Activated T-helper 1 cell treated with Interleukin-2 at 50 U/mL for 16 hours (primary cell): ENCODE measurements around the gene PIP5K1C.
"Not testable (repeated sequence)": the region's sequence is repeated elsewhere in the genome, so short reads cannot be mapped to it uniquely, and the experiment has no call there.

Experiments
- DNase-seq: peaks from one replicate; pipeline ENCODE4 v3.0.0-alpha.2; 2020; ENCODE audit warnings: low read depth

PIP5K1C gene

GRCh38 chr19:3660493-3661219, 39.6 kb downstream of the PIP5K1C start:
- no peak for DNase-seq

DNA sequence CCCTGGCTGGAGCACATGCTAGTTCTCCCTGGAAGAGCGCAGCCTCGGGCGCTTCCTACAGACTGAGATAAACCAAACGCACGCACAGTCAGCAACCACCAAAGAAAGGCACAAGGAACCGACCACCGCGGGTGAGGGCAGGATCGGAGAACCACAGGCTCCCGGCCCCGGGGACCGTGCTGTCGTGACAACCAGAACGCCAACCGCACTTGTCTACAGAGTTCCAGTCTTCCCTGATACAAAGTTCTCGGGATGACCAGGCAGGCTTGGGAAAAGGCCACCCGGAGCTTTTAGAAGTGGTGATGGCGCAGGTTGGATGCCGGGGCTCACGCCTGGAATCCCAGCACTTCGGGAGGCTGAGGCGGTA, 40.5 kb downstream of the PIP5K1C start:
- DNase-seq, result no peak

- no peak for DNase-seq
Observed at GRCh38 chr19:3658870-3659745, 41.2 kb downstream of the PIP5K1C start.

DNA sequence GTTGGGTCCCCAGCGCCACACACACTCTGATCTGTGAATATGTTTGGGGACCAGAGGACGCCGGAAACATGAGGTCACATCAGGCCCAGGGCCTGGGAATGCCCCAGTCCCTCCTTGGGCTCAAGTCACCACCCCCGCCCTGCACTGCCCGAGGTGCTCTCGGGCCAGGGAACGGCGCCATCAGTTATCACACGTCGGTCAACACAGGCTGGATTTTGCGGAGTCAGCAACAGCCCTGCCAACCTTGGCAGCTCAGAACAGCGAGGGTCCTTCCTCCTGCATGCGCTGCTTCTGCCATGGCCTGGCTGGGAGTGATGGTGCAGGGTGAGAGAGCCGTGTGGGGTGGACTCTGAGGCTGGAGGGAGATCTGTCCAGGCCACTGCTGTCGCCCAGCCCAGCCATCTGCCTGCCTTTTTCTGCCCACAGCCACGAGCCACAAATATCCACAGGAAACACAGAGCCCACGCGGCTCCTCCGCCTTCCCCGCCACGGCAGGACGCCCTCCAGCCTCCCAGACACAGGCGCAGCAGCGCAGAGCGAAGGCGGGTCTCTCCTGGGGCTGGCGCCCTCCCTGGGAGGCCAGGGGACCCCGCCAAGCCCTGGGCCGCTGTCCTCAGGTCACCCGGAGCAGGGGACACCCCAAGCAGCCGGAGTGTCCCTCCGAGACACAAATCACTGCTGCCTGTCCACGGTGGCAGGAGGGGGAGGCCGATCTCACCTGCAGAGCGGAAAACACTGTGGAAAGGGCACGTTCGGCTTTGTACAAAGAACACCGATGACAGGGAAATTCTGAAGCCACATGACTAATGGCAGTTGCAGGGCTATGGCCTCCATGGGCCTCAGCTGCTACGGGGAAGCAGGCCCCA, 42.0 kb downstream of the PIP5K1C start:
- no peak for DNase-seq

DNA sequence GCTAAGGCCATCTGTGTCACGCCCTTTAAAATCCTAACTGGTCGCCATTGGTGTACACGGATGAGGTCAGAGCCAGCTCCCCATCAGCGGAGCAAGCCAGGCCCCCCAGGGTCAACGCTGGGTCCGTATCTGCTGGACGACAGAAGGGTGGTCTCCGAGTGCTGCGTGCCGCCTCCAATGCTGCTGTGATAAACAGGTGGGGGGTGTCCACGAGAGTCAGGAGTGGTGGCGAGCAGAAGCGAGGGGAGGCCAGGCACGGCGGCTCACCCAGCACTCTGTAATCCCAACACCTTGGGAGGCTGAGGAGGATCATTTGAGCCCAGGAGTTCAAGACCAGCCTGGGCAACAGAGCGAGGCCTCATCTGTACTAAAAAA, 42.9 kb downstream of the PIP5K1C start:
- DNase-seq, result no peak

DNA sequence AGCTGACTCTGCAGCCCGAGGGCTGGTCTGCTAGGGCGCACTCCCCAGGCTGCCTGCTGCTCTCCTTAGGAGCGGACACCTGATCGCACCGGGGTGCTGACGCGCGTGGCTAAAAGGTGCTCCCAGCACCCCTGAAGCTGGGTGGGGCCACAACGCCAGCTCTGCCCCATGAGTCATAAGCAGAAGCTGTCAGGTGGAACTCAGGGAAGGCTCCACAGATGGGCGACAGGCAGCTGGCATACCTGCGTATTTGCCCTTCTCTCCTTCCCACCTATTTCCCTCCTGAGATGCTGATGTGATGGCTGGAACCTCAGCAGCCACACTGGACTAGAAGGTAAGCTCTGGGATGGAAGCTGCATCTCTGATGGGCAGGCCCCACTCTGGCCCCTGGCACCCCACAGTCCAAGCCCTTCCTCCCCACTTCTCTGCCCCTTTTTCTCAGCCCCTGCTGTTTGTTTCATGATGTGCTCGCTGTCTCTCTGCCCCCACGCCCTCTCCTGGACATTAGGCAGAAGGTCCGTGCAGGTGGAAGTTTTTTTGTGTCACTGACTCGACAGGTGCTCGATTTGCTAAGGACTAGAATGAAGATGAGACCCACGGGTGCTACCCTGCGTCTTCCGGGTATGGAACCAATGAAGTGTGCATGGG, 43.4 kb downstream of the PIP5K1C start:
- DNase-seq, result no peak

DNA sequence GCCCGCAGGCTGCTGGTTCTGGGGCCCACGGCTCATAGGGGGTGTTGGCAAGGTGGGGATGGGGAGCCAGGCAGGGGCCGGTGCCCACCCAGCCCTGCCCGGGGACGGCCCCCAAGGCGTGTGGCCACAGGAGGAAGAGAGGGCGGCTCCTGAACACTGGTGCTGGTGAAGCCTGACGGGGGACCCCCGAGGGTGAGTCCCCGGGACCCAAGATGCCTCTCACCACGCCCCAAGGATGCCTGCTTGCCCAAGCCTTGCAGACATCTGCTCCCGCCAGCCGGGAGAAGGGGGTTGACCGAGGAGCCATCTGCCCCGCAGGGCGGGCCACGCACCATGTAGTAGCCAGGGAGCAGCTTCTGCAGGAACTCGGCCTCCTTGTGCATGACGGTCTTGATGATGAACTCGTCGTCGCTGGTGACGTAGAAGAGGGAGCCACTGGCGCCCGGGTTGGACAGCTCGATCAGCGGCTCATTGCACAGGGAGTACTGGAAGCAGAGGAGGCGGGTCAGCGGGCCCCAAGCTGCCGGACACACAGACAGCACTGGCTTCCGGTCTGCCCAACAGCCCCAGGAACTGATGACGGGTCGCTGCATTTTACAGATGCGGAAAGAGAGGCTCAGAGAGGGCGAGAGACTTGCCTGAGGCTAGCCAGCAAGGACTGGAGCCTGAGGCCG, 44.1 kb downstream of the PIP5K1C start:
- DNase-seq, result no peak

- no peak for DNase-seq
Observed at GRCh38 chr19:3655402-3656072, 44.7 kb downstream of the PIP5K1C start.

GRCh38 chr19:3653865-3654513, 46.3 kb downstream of the PIP5K1C start:
- no peak for DNase-seq

DNA sequence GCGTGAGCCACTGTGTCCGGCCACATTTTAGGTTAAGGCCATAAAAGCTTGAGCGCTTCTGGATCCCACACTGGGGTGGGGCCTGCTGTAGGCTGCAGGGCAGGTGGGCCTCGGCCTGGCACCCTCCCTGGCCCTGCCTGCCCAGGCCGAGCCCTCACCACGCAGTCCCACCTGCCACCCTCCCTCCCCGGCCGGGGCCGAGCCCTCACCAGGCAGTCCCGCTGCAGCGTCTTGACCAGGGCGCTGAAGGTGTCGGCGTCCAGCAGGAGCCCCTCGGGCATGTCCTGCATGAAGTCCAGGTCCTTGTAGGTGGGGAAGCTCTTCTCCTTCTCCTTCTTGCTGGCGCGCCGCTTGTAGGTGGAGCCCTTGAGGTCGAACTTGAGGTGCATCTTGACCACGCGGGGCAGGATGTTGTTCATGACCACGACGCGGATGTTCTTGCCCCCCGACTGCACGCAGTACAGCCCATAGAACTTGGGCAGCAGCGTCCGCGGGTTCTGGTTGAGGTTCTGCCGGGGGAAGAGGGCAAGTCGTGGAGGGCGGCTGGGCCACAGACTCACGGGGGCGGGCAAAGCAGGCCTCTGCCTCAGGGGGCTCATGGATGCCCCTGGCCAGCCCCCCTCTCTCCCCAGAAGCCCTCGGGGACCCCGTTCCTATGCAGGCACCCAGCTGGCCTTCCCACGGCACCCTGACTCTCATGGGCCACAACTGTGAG, 47.0 kb downstream of the PIP5K1C start:
- no peak for DNase-seq

DNA sequence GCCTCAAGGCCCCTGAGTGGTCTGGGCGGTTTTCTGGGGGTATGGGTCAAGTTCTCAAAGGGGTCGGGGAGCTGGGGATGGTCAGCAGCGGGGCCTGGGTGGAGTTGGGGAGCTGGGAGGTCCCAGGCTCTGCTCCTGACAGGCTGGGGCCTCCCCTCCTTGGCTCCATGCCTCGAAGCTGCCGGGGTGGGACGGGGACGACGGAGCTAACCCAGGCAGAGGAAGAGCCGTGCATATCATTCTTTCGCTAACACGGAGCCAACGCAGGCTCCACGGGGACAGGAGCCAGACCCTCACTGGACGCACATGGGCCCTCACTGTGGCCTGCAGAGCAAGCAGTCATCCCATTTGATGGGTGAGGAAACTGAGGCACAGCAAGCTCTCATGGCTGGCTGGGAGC, 47.8 kb downstream of the PIP5K1C start:
- no peak for DNase-seq

GRCh38 chr19:3651684-3652083, 48.6 kb downstream of the PIP5K1C start:
- DNase-seq, result no peak

- DNase-seq, result no peak
Observed at GRCh38 chr19:3649888-3650287, 50.4 kb downstream of the PIP5K1C start.

- no peak for DNase-seq
Observed at GRCh38 chr19:3648037-3648905, 52.0 kb downstream of the PIP5K1C start.

GRCh38 chr19:3647102-3647501, 53.2 kb downstream of the PIP5K1C start:
- not testable (repeated sequence) for DNase-seq

DNA sequence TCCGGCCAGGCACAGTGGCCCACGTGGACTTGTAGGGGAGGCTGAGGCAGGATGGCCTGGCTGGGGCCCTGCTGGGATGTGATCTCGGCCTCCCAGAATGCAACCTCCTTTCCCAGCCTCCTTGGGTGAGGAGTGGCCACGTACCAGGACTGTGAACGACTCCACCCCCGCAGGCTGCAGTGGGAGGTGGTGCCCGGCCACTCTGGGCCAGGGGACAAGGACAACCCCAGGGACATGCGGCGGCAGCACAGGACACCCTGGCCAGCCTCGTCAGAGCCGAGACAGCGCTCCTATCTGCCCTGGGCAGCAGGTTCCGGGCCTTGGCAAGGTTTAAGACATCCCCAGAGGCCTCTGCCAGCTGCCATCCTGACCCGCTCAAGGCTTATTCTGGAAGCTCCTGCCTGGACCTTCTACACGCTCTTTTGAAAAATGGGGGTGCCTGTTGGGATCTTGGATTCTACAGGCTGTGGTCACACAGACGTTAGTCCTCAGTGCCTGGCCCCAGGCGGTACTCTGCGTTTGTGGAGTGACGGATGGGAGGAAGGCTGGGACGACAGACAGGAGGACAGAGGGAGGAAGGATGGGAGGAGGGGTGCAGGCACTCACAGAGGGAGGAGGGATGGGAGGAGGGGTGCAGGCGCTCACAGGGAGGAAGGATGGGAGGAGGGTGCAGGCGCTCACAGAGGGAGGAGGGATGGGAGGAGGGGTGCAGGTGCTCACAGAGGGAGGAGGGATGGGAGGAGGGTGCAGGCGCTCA, 53.8 kb downstream of the PIP5K1C start:
- DNase-seq, result no peak

GRCh38 chr19:3645726-3646125, 54.5 kb downstream of the PIP5K1C start:
- no peak for DNase-seq

- DNase-seq, result no peak
Observed at GRCh38 chr19:3645067-3645396, 55.2 kb downstream of the PIP5K1C start.
